Glutamatergic neuron (in vitro differentiated cells): ENCODE measurements around the gene ME3. TPM values are rescaled to one million over a fixed set of nuclear protein-coding genes. Genes with fewer than 3 reads are reported as not detected.

Experiments used
- DNase-seq: peaks from one replicate; pipeline ENCODE4 v3.0.0; 2022
- H3K27ac Mint-ChIP-seq: one replicate; pipeline ENCODE4 v1.8.0; 2020; ENCODE audit warnings: mild to moderate bottlenecking, mixed read lengths, inconsistent platforms; ENCODE audit not compliant: unreplicated experiment
- H3K27me3 Mint-ChIP-seq: one replicate; pipeline ENCODE4 v1.8.0; 2020; ENCODE audit warnings: mild to moderate bottlenecking, moderate library complexity, mixed read lengths, inconsistent platforms; ENCODE audit not compliant: unreplicated experiment
- H3K36me3 Mint-ChIP-seq: one replicate; pipeline ENCODE4 v1.8.0; 2020; ENCODE audit warnings: mild to moderate bottlenecking, mixed read lengths, inconsistent platforms; ENCODE audit not compliant: unreplicated experiment
- H3K4me1 Mint-ChIP-seq: one replicate; pipeline ENCODE4 v1.8.0; 2020; ENCODE audit warnings: mild to moderate bottlenecking, low read depth, mixed read lengths, inconsistent platforms; ENCODE audit not compliant: unreplicated experiment
- H3K4me3 Mint-ChIP-seq: one replicate; pipeline ENCODE4 v1.8.0; 2020; ENCODE audit warnings: mild to moderate bottlenecking, mixed read lengths, inconsistent platforms; ENCODE audit not compliant: unreplicated experiment
- H3K9me3 Mint-ChIP-seq: one replicate; pipeline ENCODE4 v1.8.0; 2020; ENCODE audit warnings: mild to moderate bottlenecking, moderate library complexity, mixed read lengths, inconsistent platforms; ENCODE audit not compliant: unreplicated experiment
- CTCF ChIP-seq: fragments of 200-600 bp; sonication (generic); IDR thresholded peaks from one replicate; pipeline ENCODE4 v1.5.0; 2021; ENCODE audit not compliant: partially characterized antibody, unreplicated experiment
- total RNA-seq: library from RNA; stranded (reverse); fragmentation: NEBNext Ultra II Directional; extraction: Animal tissue kit (Norgen Biotek cat#: 25700); gene quantifications from one replicate; pipeline ENCODE4 v1.2.1, GENCODE V29; 2021; ENCODE audit not compliant: unreplicated experiment

ME3 gene
- total RNA-seq, 1 donor from 2014 or later: 12.4 TPM

- DNase-seq: no peak
- TF ChIP-seq CTCF: no peak
- no peaks in the 10 kb centered on the region for H3K4me1 Mint-ChIP-seq
- no peaks in the 10 kb centered on the region for H3K27me3 Mint-ChIP-seq
- H3K27ac Mint-ChIP-seq: no peak overlapping the region
- H3K4me3 Mint-ChIP-seq: no peak overlapping the region
- no peaks in the 10 kb centered on the region for H3K36me3 Mint-ChIP-seq
- H3K9me3 Mint-ChIP-seq: peaks cover 1% of the 10 kb centered on the region
Measured at GRCh38 chr11:86596861-86597586, 75.4 kb downstream of the ME3 start.

- no peak for TF ChIP-seq CTCF
- H3K9me3 Mint-ChIP-seq: peaks cover 1% of the 10 kb centered on the region
Measured at GRCh38 chr11:86595955-86596354, 76.5 kb downstream of the ME3 start.

GRCh38 chr11:86595451-86595850, 77.0 kb downstream of the ME3 start:
- no peak overlapping the region for H3K27ac Mint-ChIP-seq

More at GRCh38 chr11:86595955-86596354, 76.5 kb downstream of the ME3 start:
- no peak for DNase-seq
- H3K4me1 Mint-ChIP-seq: no peaks in the 10 kb centered on the region
- no peak overlapping the region for H3K27ac Mint-ChIP-seq
- no peaks in the 10 kb centered on the region for H3K27me3 Mint-ChIP-seq
- H3K4me3 Mint-ChIP-seq: no peak overlapping the region
- H3K36me3 Mint-ChIP-seq: no peaks in the 10 kb centered on the region

GRCh38 chr11:86594746-86595145, 77.7 kb downstream of the ME3 start:
- Mint-ChIP-seq H3K27me3 (no peaks in the 10 kb centered on the region), H3K4me3 (no peak overlapping the region), H3K4me1 (no peaks in the 10 kb centered on the region), H3K27ac (no peak overlapping the region), H3K36me3 (no peaks in the 10 kb centered on the region), H3K9me3 (peaks cover 1% of the 10 kb centered on the region)
- no peak for DNase-seq
- TF ChIP-seq CTCF: no peak

More at GRCh38 chr11:86595451-86595850, 77.0 kb downstream of the ME3 start:
- no peak for DNase-seq
- TF ChIP-seq CTCF: no peak
- H3K4me3 Mint-ChIP-seq: no peak overlapping the region
- no peaks in the 10 kb centered on the region for H3K4me1 Mint-ChIP-seq
- no peaks in the 10 kb centered on the region for H3K27me3 Mint-ChIP-seq
- no peaks in the 10 kb centered on the region for H3K36me3 Mint-ChIP-seq
- H3K9me3 Mint-ChIP-seq: peaks cover 1% of the 10 kb centered on the region

- no peak for DNase-seq
- Mint-ChIP-seq H3K9me3 (no peaks in the 10 kb centered on the region), H3K27me3 (no peaks in the 10 kb centered on the region), H3K4me1 (no peaks in the 10 kb centered on the region), H3K27ac (no peak overlapping the region), H3K36me3 (no peaks in the 10 kb centered on the region), H3K4me3 (no peak overlapping the region)
- TF ChIP-seq CTCF: no peak
Measured at GRCh38 chr11:86593833-86594232, 78.6 kb downstream of the ME3 start.
